Measurements from ENCODE around the gene SELENOH. TPM values are rescaled to one million over a fixed set of nuclear protein-coding genes. Genes with fewer than 3 reads are reported as not detected.
"Not testable (repeated sequence)": the region's sequence is repeated elsewhere in the genome, so short reads cannot be mapped to it uniquely, and the experiment has no call there.

The SELENOH gene
- total RNA-seq, 1 experiment from 2014 or later: 84.5 TPM

- TF ChIP-seq CTCF (IDR thresholded peaks at IDR 0.05; ENCODE audit: unreplicated experiment): no peak
- peak overlapping the region; percentile 81 for H3K27ac Mint-ChIP-seq (ENCODE audit: low read depth, unreplicated experiment)
- DNase-seq (ENCODE audit: unreplicated experiment): no peak
- peaks cover 27% of the 10 kb centered on the region for H3K36me3 Mint-ChIP-seq (ENCODE audit: insufficient read depth, unreplicated experiment)
- H3K4me1 Mint-ChIP-seq (ENCODE audit: insufficient read depth, unreplicated experiment): peaks cover 16% of the 10 kb centered on the region
- CTCF ChIA-PET: interaction anchor here (0.7 to 3.6 kb wide), 6 partner anchors 12 to 800 kb away, joined by 3 to 25 read pairs (median 4); no protein-coding TSS in a partner anchor
- POLR2A ChIA-PET: interaction anchor here (0.6 to 3.9 kb wide), 15 partner anchors 10 to 388 kb away, joined by 3 to 42 read pairs (median 4); partner anchors contain the start of genes CLP1, CTNND1 and SELENOH
- no peaks in the 10 kb centered on the region for H3K27me3 Mint-ChIP-seq (ENCODE audit: insufficient read depth, unreplicated experiment)
- H3K4me3 Mint-ChIP-seq (ENCODE audit: unreplicated experiment): peak overlapping the region; percentile 90
- no peaks in the 10 kb centered on the region for H3K9me3 Mint-ChIP-seq (ENCODE audit: unreplicated experiment)
- intact Hi-C loops (cut with micrococcal nuclease): loop anchor here (2.0 to 5.0 kb wide), 2 partner anchors 45 to 147 kb away; partner anchors contain the start of genes UBE2L6 and ZDHHC5
- no TSS peak for BruUV-seq (replicated peaks)
Measured at GRCh38 chr11:57713835-57714234, 27.5 kb upstream of the SELENOH start.

GRCh38 chr11:57716726-57717125 is 24.6 kb upstream of the SELENOH start:
- H3K27me3 Mint-ChIP-seq (ENCODE audit: insufficient read depth, unreplicated experiment); CTCF ChIA-PET; POLR2A ChIA-PET; H3K4me3 Mint-ChIP-seq (ENCODE audit: unreplicated experiment); DNase-seq (ENCODE audit: unreplicated experiment); H3K27ac Mint-ChIP-seq (ENCODE audit: low read depth, unreplicated experiment); intact Hi-C loops (cut with micrococcal nuclease); H3K9me3 Mint-ChIP-seq (ENCODE audit: unreplicated experiment); H3K4me1 Mint-ChIP-seq (ENCODE audit: insufficient read depth, unreplicated experiment); BruUV-seq (replicated peaks): not testable (repeated sequence)
- peaks cover 42% of the 10 kb centered on the region for H3K36me3 Mint-ChIP-seq (ENCODE audit: insufficient read depth, unreplicated experiment)

- no peak for DNase-seq (ENCODE audit: unreplicated experiment)
- H3K27ac Mint-ChIP-seq (ENCODE audit: low read depth, unreplicated experiment): peak overlapping the region; percentile 14
- no peaks in the 10 kb centered on the region for H3K9me3 Mint-ChIP-seq (ENCODE audit: unreplicated experiment)
- intact Hi-C loops (cut with micrococcal nuclease): no loop called here
- no peaks in the 10 kb centered on the region for H3K27me3 Mint-ChIP-seq (ENCODE audit: insufficient read depth, unreplicated experiment)
- no TSS peak for BruUV-seq (replicated peaks)
- H3K4me3 Mint-ChIP-seq (ENCODE audit: unreplicated experiment): no peak overlapping the region
- no peak for TF ChIP-seq CTCF (IDR thresholded peaks at IDR 0.05; ENCODE audit: unreplicated experiment)
- peaks cover 8% of the 10 kb centered on the region for H3K4me1 Mint-ChIP-seq (ENCODE audit: insufficient read depth, unreplicated experiment)
- H3K36me3 Mint-ChIP-seq (ENCODE audit: insufficient read depth, unreplicated experiment): peaks cover 20% of the 10 kb centered on the region
- CTCF ChIA-PET: interaction anchor here (0.8 to 1.1 kb wide), 2 partner anchors 13 to 799 kb away, joined by 3 read pairs; no protein-coding TSS in a partner anchor
- POLR2A ChIA-PET: interaction anchor here (1.0 to 1.4 kb wide), 2 partner anchors 12 to 15 kb away, joined by 3 to 4 read pairs; partner anchors contain the start of genes MED19 and TMX2
Measured at GRCh38 chr11:57727185-57727584, 14.1 kb upstream of the SELENOH start.

GRCh38 chr11:57728829-57729228 is 12.5 kb upstream of the SELENOH start:
- POLR2A ChIA-PET: interaction anchor here (1.0 to 2.1 kb wide), 4 partner anchors 13 to 17 kb away, joined by 3 to 8 read pairs (median 7); partner anchors contain the start of genes MED19, SELENOH and TMX2
- intact Hi-C loops (cut with micrococcal nuclease): no loop called here
- CTCF ChIA-PET: interaction anchor here (0.7 to 0.9 kb wide), 2 partner anchors 12 to 88 kb away, joined by 3 read pairs; no protein-coding TSS in a partner anchor
- Mint-ChIP-seq H3K27me3 (ENCODE audit: insufficient read depth, unreplicated experiment) (no peaks in the 10 kb centered on the region), H3K27ac (ENCODE audit: low read depth, unreplicated experiment) (no peak overlapping the region), H3K36me3 (ENCODE audit: insufficient read depth, unreplicated experiment) (peaks cover 17% of the 10 kb centered on the region), H3K4me1 (ENCODE audit: insufficient read depth, unreplicated experiment) (peaks cover 10% of the 10 kb centered on the region), H3K9me3 (ENCODE audit: unreplicated experiment) (no peaks in the 10 kb centered on the region), H3K4me3 (ENCODE audit: unreplicated experiment) (no peak overlapping the region)
- TF ChIP-seq CTCF (IDR thresholded peaks at IDR 0.05; ENCODE audit: unreplicated experiment): no peak
- BruUV-seq (replicated peaks): no TSS peak
- no peak for DNase-seq (ENCODE audit: unreplicated experiment)
